HEK293 (cell line): ENCODE measurements around the gene MTMR10.

ENCODE experiments used
- ATF2 ChIP-seq: fragments of 450-650 bp; formaldehyde crosslinking; IDR thresholded peaks from 2 replicates; pipeline ENCODE4 v1.5.1; 2016; ENCODE audit warnings: missing biosample characterization, missing genetic modification characterization, low read depth
- BCL11A ChIP-seq: fragments of 450-650 bp; formaldehyde crosslinking; IDR thresholded peaks from 2 replicates; pipeline ENCODE4 v1.5.1; 2016; ENCODE audit warnings: low read depth, missing biosample characterization, missing genetic modification characterization
- CTCF ChIP-seq: fragments of 450-650 bp; formaldehyde crosslinking; IDR thresholded peaks from 2 replicates; pipeline ENCODE4 v1.5.1; 2016; ENCODE audit warnings: missing biosample characterization, missing genetic modification characterization
- SETDB1 ChIP-seq: IDR thresholded peaks from one replicate; pipeline ENCODE4 v1.6.1; 2017; ENCODE audit warnings: mild to moderate bottlenecking, low read length, moderate library complexity, mixed read lengths; ENCODE audit not compliant: insufficient read length
- WT1 ChIP-seq: fragments of 450-650 bp; formaldehyde crosslinking; IDR thresholded peaks from 2 replicates; pipeline ENCODE4 v1.5.1; 2016; ENCODE audit warnings: missing biosample characterization, missing genetic modification characterization
- ZFP37 ChIP-seq: fragments of 450-650 bp; formaldehyde crosslinking; IDR thresholded peaks from 2 replicates; pipeline ENCODE4 v1.5.1; 2016; ENCODE audit warnings: missing biosample characterization, missing genetic modification characterization
- ZNF292 ChIP-seq: fragments of 450-650 bp; formaldehyde crosslinking; IDR thresholded peaks from 2 replicates; pipeline ENCODE4 v1.5.1; 2016; ENCODE audit warnings: low read depth, missing biosample characterization, missing genetic modification characterization, borderline replicate concordance
- ZNF335 ChIP-seq: fragments of 450-650 bp; formaldehyde crosslinking; conservative IDR thresholded peaks from 2 replicates; pipeline ENCODE4 v1.5.1; 2016; ENCODE audit warnings: missing biosample characterization, missing genetic modification characterization
- ZNF561 ChIP-seq: fragments of 450-650 bp; IDR thresholded peaks from 2 replicates; pipeline ENCODE4 v1.5.1; 2018; ENCODE audit warnings: missing biosample characterization, missing genetic modification characterization, borderline replicate concordance
- ZNF596 ChIP-seq: fragments of 450-650 bp; IDR thresholded peaks from 2 replicates; pipeline ENCODE4 v1.5.0; 2018; ENCODE audit warnings: missing biosample characterization, mild to moderate bottlenecking, missing genetic modification characterization, moderate library complexity
- ZNF701 ChIP-seq: fragments of 450-650 bp; formaldehyde crosslinking; IDR thresholded peaks from 2 replicates; pipeline ENCODE4 v1.5.1; 2016; ENCODE audit warnings: missing biosample characterization, missing genetic modification characterization
- ZSCAN30 ChIP-seq: fragments of 450-650 bp; IDR thresholded peaks from 2 replicates; pipeline ENCODE4 v1.5.1; 2018; ENCODE audit warnings: missing biosample characterization, mild to moderate bottlenecking, missing genetic modification characterization, moderate library complexity

- TF ChIP-seq ZNF596 (no peak), CTCF (tag by site-specific recombination) (no peak), ZNF335 (peak; percentile 41), ZNF701 (tag by site-specific recombination) (no peak), ZNF292 (no peak), ATF2 (tag by site-specific recombination) (no peak), BCL11A (tag by site-specific recombination) (no peak), ZSCAN30 (tag by site-specific recombination) (no peak), ZFP37 (no peak), ZNF561 (tag by site-specific recombination) (no peak), SETDB1 (no peak), WT1 (tag by site-specific recombination) (no peak)
Measured at GRCh38 chr15:30992249-30992864, 929 bp upstream of the MTMR10 start.
